T-helper 1 cell (primary cell): ENCODE measurements around the gene MIOX.

Source experiments
- DNase-seq, 5 donors: peaks; one replicate each; pipeline ENCODE4 v3.0.0-alpha.2; 2012 to 2020
- total RNA-seq, 4 donors: gene quantifications; one replicate each; lab custom pipeline; 2026; lab: John Stamatoyannopoulos, UW

Gene MIOX
- total RNA-seq, result 0 to 0.15 (median 0.04) reads per million in 4 donors

DNA sequence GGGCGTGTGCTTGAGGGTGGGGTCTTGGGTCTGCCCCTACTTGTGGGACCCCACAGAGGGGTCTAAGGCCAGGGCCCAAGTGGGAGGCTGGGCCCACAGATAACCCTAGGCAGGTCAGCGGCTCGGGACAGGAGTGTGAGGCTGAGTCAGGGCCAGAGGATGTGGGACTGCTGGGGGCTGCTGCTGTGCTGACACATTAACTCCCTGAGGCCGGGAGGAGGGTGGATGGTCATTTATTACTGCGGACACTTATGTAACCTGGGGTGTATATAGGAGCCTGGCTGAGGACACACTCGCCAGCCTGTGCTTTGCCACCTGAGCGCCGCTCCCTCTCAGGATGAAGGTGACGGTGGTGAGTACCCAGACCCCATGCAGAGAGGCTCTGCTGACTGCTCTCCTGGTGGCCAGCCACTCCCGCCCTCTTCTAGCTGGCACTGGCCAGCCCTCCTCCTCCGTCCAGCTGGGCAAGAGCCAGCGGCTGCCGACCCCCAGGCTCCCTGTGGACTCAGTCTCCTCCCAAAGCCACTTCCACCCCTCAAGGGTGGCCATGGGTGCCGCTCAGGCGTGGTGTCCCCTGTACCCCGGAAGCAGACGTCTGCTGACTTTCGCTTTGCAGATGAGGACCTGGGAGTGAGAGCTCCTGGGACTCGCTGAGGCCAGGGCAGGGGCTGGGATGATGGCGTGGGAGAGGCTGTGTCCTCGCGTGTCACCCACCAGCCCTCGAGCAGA is at the start of gene MIOX:
MIOX (plus strand) TSS at position 299 of the 729 bp plus-strand sequence; CDS start at position 338, 39 bp downstream.
- DNase-seq, result no peak

DNA sequence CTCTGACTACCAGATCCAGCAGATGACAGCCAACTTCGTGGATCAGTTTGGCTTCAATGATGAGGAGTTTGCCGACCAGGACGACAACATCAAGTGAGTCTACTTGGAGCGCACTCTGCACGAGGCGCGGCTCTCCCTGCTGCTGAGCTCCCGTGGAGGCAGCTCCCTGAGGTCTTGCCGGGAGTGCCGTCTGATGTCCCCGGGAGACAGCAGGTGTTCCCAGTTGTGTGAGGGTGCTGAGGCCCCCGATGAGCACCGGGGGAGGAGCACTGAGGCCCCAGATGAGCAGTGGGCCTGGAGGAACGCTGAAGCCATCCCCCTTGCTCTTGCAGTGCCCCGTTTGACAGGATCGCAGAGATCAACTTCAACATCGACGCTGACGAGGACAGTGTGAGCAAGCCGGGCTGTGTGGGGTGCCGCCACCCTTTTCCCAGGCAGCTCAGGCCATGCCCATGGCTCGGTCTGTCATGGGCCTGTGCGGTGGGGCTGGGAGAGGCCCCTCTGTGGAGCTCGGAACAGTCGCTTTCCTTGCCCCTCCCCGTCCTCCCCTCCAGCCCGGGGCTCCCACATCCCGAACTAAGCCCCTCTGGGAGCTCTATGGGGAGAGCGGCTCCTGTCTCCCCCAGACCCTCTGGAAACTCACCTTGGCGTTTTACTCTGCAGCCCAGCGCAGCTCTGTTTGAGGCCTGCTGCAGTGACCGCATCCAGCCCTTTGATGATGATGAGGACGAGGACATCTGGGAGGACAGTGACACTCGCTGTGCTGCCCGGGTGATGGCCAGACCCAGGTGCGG is 49.0 kb upstream of the MIOX start:
- DNase-seq, result no peak

DNA sequence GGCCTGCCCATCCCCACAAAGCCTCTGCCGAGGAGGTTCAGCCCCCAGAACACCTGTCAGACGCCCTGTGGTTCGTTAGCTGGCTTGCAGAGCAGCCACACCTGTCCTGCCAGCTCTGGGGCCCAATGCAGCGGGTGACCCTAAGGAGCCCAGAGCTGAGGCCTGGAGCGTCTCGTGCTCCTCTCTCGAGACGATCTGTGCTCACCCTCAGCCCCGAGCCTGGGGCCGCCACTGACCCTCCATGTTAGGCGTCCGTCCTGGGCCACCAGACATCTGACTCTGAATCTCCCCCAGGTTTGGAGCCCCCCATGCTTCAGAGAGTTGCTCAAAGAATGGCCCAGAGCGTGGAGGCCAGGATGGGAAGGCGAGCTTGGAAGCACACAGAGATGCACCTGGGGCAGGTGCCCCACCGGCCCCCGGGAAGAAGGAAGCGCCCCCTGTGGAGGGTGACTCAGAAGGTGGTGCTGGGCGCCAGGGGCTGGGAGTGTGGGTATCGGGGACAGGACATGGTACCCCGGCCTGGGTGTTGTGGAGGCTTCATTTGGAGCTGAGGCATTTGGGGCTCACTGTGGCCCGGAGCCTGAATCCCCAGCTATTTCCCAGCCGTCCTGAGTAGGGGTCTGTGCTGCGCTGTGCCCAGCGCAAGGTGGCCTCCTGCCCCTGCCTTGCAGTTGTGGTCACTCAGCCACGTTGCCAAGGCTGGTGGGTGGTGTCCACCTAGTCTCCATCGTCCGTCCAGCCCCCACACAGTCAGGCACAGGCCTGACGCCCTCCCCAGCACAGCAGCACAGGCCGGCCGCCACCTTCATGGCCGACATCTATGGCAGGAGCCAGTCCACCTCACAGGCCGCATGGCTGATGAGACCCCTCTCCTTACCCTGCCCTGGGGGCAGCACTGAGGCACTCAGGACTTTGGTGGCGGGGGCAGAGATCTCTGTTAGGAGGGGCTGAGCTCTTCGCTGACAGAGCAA is 48.1 kb upstream of the MIOX start:
- DNase-seq, result no peak

DNA sequence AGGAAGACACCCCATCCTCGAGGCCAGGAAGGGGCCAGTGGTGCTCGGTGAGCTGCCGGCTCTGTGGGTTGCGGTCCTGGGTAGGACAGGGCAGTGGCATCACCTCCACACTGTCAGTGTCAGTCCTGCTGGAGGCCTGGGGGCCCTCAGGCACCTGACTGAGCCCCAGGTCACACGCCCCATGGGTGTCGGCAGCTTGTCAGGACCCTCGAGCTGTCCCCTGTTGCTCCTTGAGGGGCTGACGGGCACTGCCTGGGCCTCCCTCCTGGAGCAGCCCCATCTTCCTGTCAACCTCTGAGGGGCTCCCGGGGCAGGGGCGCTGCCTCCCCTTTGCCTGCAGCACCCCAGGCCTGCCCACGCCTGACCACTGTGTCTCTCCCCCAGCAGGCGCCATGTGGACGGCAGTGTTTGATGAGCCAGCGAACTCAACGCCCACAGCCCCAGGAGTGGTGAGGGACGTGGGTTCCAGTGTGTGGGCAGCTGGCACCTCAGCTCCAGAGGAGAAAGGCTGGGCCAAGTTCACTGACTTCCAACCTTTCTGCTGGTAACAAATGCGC is 47.3 kb upstream of the MIOX start:
- no peak for DNase-seq

DNA sequence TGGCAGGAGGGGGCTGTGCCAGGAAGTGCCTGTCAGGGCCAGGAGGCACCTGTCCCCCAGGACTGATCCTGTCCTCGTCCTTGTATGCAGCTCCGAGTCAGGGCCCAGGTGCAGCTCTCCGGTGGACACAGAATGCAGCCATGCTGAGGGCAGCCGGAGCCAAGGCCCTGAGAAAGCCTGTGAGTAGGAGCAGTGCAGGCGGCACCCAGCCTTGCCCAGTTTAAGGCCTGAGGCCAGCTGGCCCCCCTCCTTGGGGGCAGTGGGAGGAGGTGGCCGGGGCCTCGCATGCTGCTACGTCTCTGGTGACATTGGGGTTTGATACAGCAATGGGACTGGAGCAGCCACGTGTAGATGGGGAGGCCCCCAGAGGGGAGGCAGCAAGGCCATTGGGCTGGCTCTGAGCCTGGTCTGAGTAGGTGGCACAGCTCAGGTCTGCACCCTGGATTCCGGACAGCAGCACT is 46.8 kb upstream of the MIOX start:
- DNase-seq, result no peak

GRCh38 chr22:50440544-50441249 is 46.0 kb upstream of the MIOX start:
- no peak for DNase-seq

GRCh38 chr22:50441428-50441993 is 45.1 kb upstream of the MIOX start:
- DNase-seq, result peak in 2 of 5 donors; percentile 4 to 10

- DNase-seq, result no peak
Measured at GRCh38 chr22:50443197-50443596, 43.5 kb upstream of the MIOX start.

GRCh38 chr22:50443801-50444625 is 42.6 kb upstream of the MIOX start:
- peak in 1 of 5 donors; percentile 11 for DNase-seq

GRCh38 chr22:50444663-50445062 is 42.0 kb upstream of the MIOX start:
- peak in 1 of 5 donors; percentile 1 for DNase-seq

DNA sequence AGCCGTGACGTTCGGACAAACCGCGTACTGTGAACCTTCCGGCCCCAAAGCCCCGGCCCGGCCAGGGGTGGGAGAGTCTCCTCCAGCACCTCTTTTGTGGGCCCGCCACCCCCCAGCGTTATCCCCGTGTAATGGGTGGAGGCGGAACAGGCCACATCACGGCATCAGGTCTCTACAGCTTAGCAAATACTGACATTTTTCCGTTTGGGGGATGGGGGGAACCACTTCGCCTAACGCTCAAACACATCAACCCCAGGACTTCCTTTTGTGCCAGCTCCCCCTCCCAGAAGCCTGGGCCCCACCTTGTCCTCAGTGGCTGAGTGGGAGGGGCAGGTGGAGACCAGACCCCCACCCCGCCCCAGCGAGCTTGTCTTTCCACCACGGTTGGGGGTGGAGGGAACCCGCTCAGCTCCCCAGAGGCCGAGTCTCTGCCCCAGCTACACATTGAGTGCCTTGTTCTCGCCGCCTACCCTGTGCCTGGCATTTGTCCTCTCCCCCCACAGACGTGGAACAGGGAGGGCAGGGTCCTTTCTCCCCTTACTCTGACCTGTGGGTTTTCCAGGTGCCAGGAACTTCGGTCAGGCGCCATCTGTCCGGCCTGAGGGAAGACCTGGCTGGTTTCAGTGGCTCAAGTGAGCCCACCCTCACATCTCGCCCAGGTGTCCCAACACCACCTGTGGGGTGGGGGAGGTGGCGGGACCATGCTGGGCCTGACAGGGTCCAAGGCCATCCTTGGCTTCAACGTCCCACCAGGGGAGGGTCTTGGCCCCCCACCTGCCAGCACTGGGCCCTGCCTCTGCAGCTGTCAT is 41.4 kb upstream of the MIOX start:
- peak in 2 of 5 donors; percentile 3 to 17 for DNase-seq

DNA sequence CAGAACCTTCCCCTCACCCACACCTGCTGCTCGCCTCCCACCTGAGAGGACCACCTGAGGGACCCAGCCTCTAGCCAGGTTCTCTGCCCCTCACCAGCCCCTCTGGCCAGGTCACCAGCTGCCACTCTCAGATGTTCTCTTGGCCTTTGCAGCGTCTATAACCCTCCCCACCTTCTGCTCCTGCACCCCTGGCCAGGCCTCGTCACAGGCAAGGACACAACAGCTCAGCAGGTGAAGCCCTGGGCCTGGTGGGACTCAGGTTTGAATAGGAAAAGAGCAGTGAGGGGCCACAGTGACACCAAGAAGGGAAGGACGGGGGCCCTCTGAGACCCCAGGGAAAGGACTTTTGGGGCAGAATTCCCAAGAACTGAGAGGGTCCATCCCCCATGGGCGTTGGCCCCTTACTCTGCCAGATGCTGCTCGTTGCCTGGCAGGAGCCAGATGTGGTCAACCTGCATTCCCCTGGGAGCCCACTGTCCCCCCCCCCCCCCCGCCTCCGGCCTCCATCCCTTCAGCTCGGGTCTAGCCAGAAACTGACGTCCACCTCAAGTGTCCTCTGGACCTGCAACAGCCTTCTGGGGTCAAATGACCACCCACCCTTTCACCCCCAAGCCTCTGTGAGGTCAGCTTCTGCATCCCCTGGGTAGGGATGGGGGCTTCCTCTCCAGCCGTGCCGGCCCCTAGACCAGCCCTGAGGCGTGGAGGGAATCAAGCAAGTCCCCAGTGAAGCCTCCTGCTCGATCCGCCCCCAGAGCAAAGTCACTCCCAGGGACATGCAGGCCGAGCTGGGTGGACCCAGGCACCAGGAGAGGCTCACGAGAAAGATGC is 40.6 kb upstream of the MIOX start:
- peak in 2 of 5 donors; percentile 4 to 9 for DNase-seq

DNA sequence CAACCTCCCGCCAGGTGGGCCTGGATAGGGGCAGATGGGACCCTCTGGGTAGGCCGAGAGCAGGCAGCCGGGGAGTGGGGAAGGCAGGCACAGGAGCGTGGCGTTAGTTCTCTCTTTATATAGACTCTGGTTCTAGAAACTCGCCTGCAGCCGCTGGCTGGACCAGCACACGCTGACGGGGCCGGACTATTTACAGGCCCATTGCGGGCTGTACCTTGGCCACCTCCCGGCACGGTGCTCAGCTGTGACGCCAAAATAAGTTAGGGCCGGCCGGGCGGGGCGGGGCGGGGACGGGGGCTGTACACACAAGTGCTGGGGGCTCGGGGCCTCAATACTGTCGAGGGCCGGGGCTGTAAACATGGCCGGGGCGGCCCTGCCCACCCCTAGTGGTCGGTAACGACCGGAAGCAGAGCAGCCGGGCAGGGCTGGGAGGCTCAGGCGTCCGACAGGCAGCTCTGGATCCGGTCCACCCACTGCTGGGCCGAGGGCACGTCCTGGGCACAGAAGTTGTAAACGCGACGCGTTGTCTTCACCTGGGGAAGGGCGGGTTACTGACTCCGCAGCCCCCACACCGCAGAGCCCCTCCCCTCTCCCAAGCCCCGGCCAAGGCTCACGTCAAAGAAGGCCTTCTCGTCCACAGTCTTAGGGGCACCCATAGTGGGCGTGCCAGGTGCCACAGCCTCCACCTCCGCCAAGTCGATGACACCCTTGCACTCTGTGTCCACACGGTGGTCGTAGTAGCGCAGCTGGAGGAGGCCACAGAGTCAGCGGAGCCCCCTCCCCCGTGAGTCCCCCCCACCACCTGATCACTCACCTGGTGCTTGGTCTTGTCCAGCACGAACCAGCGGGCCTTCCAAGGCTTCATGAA is 39.7 kb upstream of the MIOX start:
- DNase-seq, result no peak

GRCh38 chr22:50447576-50448551 is 38.8 kb upstream of the MIOX start:
- DNase-seq, result peak in 1 of 5 donors; percentile 0

GRCh38 chr22:50452649-50453048 is 34.0 kb upstream of the MIOX start:
- DNase-seq, result no peak

DNA sequence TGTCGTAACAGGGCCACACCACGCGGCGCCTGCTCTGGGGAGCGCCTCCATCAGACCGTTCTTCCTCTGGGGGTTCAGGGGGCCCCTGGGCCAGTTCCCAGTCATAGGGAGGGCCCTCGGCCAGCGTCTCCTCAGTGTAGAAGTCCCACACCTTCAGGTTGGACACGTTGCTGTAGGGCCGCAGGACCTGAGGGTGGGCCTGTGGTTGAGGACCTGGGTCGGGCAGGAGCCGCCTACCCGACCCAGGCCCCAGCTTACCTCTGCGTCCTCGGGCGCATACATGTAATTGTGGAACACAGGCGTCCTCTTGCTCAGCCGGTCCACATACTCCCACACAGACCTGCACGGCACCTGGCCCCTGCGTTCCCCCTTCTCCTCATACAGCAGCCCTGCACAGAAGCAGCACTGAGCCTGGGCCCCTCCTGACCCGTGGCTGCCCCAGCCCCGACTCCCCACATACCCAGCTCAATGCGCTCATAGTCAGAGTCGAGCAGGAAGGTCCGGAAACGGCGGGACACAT is 32.0 kb upstream of the MIOX start:
- no peak for DNase-seq
